ENCODE measurements around the gene NFATC1. TPM values are rescaled to one million over a fixed set of nuclear protein-coding genes. Genes with fewer than 3 reads are reported as not detected.

Gene NFATC1
- polyA plus RNA-seq, 2 of the 4 experiments (the other 2 are of a cell fraction), result 0.52 to 1.7 TPM

GRCh38 chr18:79434607-79435401, 39.1 kb downstream of the NFATC1 start:
- 76% methylated on average over 30 of the region's 31 CpGs for WGBS (ENCODE audit: missing lambda C conversion rate)
- ChIA-PET POLR2A (no interaction called here), CTCF (no interaction called here)
- H3K4me2 ChIP-seq, result no peak overlapping the region
- ATAC-seq, result no peak
- H3K9me3 ChIP-seq, result no peaks in the 10 kb centered on the region
- FAIRE-seq, result no peak
- TF ChIP-seq CHD2 (IDR thresholded peaks at IDR 0.05; ENCODE audit: low read length, partially characterized antibody) (no peak), RFX5 (IDR thresholded peaks at IDR 0.05) (no peak), POLR2A (IDR thresholded peaks at IDR 0.05; ENCODE audit: low read length) (no peak), SREBF2 (IDR thresholded peaks at IDR 0.05) (no peak), MAFK (IDR thresholded peaks at IDR 0.05; ENCODE audit: partially characterized antibody) (no peak), KDM1A (IDR thresholded peaks at IDR 0.05; ENCODE audit: low read depth) (no peak), FOSB (CRISPR knock-in tag; IDR thresholded peaks at IDR 0.05) (no peak)
- TF ChIP-seq, protein P1, sequence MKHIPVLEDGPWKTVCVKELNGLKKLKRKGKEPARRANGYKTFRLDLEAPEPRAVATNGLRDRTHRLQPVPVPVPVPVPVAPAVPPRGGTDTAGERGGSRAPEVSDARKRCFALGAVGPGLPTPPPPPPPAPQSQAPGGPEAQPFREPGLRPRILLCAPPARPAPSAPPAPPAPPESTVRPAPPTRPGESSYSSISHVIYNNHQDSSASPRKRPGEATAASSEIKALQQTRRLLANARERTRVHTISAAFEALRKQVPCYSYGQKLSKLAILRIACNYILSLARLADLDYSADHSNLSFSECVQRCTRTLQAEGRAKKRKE (CRISPR knock-in tag; IDR thresholded peaks at IDR 0.05; ENCODE audit: low read depth), result no peak
- TF ChIP-seq, protein P2, sequence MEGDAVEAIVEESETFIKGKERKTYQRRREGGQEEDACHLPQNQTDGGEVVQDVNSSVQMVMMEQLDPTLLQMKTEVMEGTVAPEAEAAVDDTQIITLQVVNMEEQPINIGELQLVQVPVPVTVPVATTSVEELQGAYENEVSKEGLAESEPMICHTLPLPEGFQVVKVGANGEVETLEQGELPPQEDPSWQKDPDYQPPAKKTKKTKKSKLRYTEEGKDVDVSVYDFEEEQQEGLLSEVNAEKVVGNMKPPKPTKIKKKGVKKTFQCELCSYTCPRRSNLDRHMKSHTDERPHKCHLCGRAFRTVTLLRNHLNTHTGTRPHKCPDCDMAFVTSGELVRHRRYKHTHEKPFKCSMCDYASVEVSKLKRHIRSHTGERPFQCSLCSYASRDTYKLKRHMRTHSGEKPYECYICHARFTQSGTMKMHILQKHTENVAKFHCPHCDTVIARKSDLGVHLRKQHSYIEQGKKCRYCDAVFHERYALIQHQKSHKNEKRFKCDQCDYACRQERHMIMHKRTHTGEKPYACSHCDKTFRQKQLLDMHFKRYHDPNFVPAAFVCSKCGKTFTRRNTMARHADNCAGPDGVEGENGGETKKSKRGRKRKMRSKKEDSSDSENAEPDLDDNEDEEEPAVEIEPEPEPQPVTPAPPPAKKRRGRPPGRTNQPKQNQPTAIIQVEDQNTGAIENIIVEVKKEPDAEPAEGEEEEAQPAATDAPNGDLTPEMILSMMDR (IDR thresholded peaks at IDR 0.05), result no peak
- no peak overlapping the region for H3K4me3 ChIP-seq
- DNase-seq (ENCODE audit: low read depth in 1 of 2, low spot score in 1 of 2), result no peak
- no peaks in the 10 kb centered on the region for H3K4me1 ChIP-seq
- H3K27ac ChIP-seq, result no peak overlapping the region

DNA sequence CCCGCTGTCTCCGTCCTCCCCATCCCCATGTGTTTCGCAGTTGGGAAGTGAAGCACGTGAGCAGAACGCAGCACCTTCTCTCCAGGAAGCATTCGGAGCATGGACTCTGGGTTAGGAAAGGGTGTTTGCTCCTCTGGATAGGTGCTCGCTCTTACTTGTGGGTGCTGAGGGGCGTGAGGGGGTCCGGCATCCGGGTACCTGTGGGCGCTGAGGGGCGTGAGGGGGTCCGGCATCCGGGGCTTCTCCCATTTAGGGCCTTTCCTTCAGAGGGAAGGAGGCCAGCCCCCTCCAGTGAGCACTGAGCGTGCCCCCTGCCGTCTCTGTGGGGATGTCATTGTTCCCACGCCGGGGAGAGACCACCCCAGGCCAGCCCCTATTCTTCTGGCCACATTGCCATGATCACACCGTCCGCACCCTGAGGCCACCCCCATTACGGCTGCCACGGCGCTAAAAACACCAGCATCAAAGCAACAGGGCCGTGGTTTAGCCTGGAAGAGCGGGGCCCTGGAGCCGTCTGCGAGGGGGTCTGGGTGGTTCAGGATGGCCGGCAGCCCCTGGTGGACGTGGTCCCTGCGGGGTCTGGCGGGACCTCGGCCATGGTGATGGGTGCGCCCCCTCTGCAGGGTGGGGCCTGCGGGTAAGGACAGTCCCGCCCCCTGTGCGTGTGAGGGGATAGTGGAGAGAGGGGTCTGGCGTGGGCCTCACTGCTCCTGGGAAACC, 41.0 kb downstream of the NFATC1 start:
- Histone ChIP-seq H3K27ac (no peak overlapping the region), H3K4me1 (no peaks in the 10 kb centered on the region), H3K4me2 (no peak overlapping the region), H3K4me3 (no peak overlapping the region), H3K9me3 (no peaks in the 10 kb centered on the region)
- ChIA-PET CTCF (no interaction called here), POLR2A (no interaction called here)
- DNase-seq (ENCODE audit: low read depth in 1 of 2, low spot score in 1 of 2), result no peak
- WGBS (ENCODE audit: missing lambda C conversion rate), result 96% methylated on average over 27 of the region's 37 CpGs
- no peak for TF ChIP-seq HOXB13 (CRISPR knock-in tag; IDR thresholded peaks at IDR 0.05; ENCODE audit: low read depth)
- no peak for TF ChIP-seq FOXS1 (CRISPR knock-in tag; IDR thresholded peaks at IDR 0.05)
- TF ChIP-seq KDM5A (IDR thresholded peaks at IDR 0.05), result no peak
- TF ChIP-seq RAD21 (conservative IDR thresholded peaks at IDR 0.05 in 1 of 2, IDR thresholded peaks at IDR 0.05 in 1 of 2), result no peak
- TF ChIP-seq ZSCAN20 (CRISPR knock-in tag; IDR thresholded peaks at IDR 0.05), result no peak
- TF ChIP-seq RARB (CRISPR knock-in tag; IDR thresholded peaks at IDR 0.05), result no peak
- TF ChIP-seq TFCP2L1 (CRISPR knock-in tag; IDR thresholded peaks at IDR 0.05), result no peak
- TF ChIP-seq MAZ (IDR thresholded peaks at IDR 0.05; ENCODE audit: borderline replicate concordance, low read depth, low read length), result no peak
- TF ChIP-seq ZFP36 (IDR thresholded peaks at IDR 0.05; ENCODE audit: borderline replicate concordance, partially characterized antibody), result no peak
- TF ChIP-seq, protein P3, sequence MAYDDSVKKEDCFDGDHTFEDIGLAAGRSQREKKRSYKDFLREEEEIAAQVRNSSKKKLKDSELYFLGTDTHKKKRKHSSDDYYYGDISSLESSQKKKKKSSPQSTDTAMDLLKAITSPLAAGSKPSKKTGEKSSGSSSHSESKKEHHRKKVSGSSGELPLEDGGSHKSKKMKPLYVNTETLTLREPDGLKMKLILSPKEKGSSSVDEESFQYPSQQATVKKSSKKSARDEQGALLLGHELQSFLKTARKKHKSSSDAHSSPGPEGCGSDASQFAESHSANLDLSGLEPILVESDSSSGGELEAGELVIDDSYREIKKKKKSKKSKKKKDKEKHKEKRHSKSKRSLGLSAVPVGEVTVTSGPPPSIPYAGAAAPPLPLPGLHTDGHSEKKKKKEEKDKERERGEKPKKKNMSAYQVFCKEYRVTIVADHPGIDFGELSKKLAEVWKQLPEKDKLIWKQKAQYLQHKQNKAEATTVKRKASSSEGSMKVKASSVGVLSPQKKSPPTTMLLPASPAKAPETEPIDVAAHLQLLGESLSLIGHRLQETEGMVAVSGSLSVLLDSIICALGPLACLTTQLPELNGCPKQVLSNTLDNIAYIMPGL (CRISPR knock-in tag; IDR thresholded peaks at IDR 0.05; ENCODE audit: borderline replicate concordance), result no peak
- TF ChIP-seq NR3C1 (IDR thresholded peaks at IDR 0.05), result no peak
- no peak for TF ChIP-seq E2F6 (IDR thresholded peaks at IDR 0.05; ENCODE audit: borderline replicate concordance, low read depth)
- TF ChIP-seq HOXA7 (CRISPR knock-in tag; IDR thresholded peaks at IDR 0.05), result no peak
- TF ChIP-seq NFE2L2 (conservative IDR thresholded peaks at IDR 0.05; ENCODE audit: low read length), result no peak
- TF ChIP-seq KDM1A (IDR thresholded peaks at IDR 0.05; ENCODE audit: low read depth), result no peak
- no peak for TF ChIP-seq CHD4 (IDR thresholded peaks at IDR 0.05; ENCODE audit: borderline replicate concordance)
- no peak for TF ChIP-seq RCOR1 (IDR thresholded peaks at IDR 0.05; ENCODE audit: low read depth, low read length)
- no peak for TF ChIP-seq HDAC2 (IDR thresholded peaks at IDR 0.05)
- TF ChIP-seq, protein P2 (IDR thresholded peaks at IDR 0.05), result no peak
- TF ChIP-seq CBX8 (IDR thresholded peaks at IDR 0.05), result no peak
- FAIRE-seq, result no peak
- no peak for ATAC-seq
